K562 (cell line): ENCODE measurements around the gene ZNF736. TPM values are rescaled to one million over a fixed set of nuclear protein-coding genes. Genes with fewer than 3 reads are reported as not detected.

ENCODE experiments used
- CHD1 ChIP-seq: fragments of 200-600 bp; sonication (generic); IDR thresholded peaks from one replicate; pipeline ENCODE4 v1.6.1; 2012; ENCODE audit warnings: mild to moderate bottlenecking, moderate library complexity, low read length, inconsistent platforms
- DLX4 ChIP-seq: fragments of 250-450 bp; sonication (Bioruptor Pico); IDR thresholded peaks from 2 replicates; pipeline ENCODE4 v1.6.1; 2021; ENCODE audit warnings: mild to moderate bottlenecking
- ETS2 ChIP-seq: IDR thresholded peaks from 2 replicates; pipeline ENCODE4 v1.6.1; 2016; ENCODE audit warnings: borderline replicate concordance, missing genetic modification characterization, mild to moderate bottlenecking, moderate library complexity, missing compliant biosample characterization; ENCODE audit not compliant: poor library complexity, severe bottlenecking
- GTF2F1 ChIP-seq: IDR thresholded peaks from 2 replicates; pipeline ENCODE4 v1.6.1; 2011; ENCODE audit warnings: low read depth, low read length, improper control_type of control experiment
- HDAC6 ChIP-seq: IDR thresholded peaks from 2 replicates; pipeline ENCODE4 v1.6.1; 2012; ENCODE audit warnings: low read depth, mild to moderate bottlenecking, control low read depth, inconsistent platforms, low read length, moderate library complexity
- MEF2A ChIP-seq: IDR thresholded peaks from 2 replicates; pipeline ENCODE4 v1.6.1; 2011; ENCODE audit warnings: low read depth, mild to moderate bottlenecking, low read length, moderate library complexity; ENCODE audit not compliant: control insufficient read depth
- MLLT1 ChIP-seq, 2 experiments: fragments of 450-650 bp; IDR thresholded peaks; 2 replicates each; pipeline ENCODE4 v1.6.1; 2016
- NR2F6 ChIP-seq: fragments of 450-650 bp; formaldehyde crosslinking; IDR thresholded peaks from 2 replicates; pipeline ENCODE4 v1.4.0; 2020; ENCODE audit warnings: mild to moderate bottlenecking
- PURB ChIP-seq: sonication (generic); formaldehyde crosslinking; IDR thresholded peaks from 2 replicates; pipeline ENCODE4 v1.9.0; 2021; ENCODE audit warnings: low read depth, mild to moderate bottlenecking, missing genetic modification reagents
- RCOR1 ChIP-seq, 2 experiments: IDR thresholded peaks; 2 replicates each; pipeline ENCODE4 v1.6.1; 2012; ENCODE audit warnings: low read depth in 2 of 2, low read length in 2 of 2, borderline replicate concordance in 1 of 2, improper control_type of control experiment in 1 of 2
- RNF219 ChIP-seq: fragments of 250-450 bp; sonication (Bioruptor Pico); IDR thresholded peaks from 2 replicates; pipeline ENCODE4 v1.5.0; 2022; ENCODE audit warnings: mild to moderate bottlenecking
- STAT5A ChIP-seq: IDR thresholded peaks from 2 replicates; pipeline ENCODE4 v1.6.1; 2012; ENCODE audit warnings: low read length, inconsistent platforms, borderline replicate concordance
- TEAD4 ChIP-seq, 2 experiments: sonication (generic) in 1 of 2; formaldehyde crosslinking in 1 of 2; IDR thresholded peaks; 2 replicates each; pipeline versions ENCODE4 v1.6.1 to v1.8.0; 2012 to 2022; ENCODE audit warnings: borderline replicate concordance in 1 of 2, inconsistent platforms in 1 of 2, low read length in 1 of 2, mild to moderate bottlenecking in 1 of 2, missing genetic modification reagents in 1 of 2
- TSHZ1 ChIP-seq: fragments of 250-450 bp; sonication (Bioruptor Pico); IDR thresholded peaks from 2 replicates; pipeline ENCODE4 v1.4.0; 2020; ENCODE audit warnings: mild to moderate bottlenecking, moderate library complexity
- ZFP36 ChIP-seq: fragments of 150-350 bp; IDR thresholded peaks from 2 replicates; pipeline ENCODE4 v1.6.1; 2018; ENCODE audit warnings: low read length, low read depth; ENCODE audit not compliant: partially characterized antibody
- ZNF140 ChIP-seq: fragments of 250-450 bp; sonication (Bioruptor Pico); IDR thresholded peaks from 2 replicates; pipeline ENCODE4 v1.8.0; 2021; ENCODE audit warnings: moderate library complexity, mild to moderate bottlenecking, inconsistent platforms
- ZNF282 ChIP-seq: sonication (generic); formaldehyde crosslinking; IDR thresholded peaks from 2 replicates; pipeline ENCODE4 v1.8.1; 2023; ENCODE audit warnings: missing genetic modification reagents
- ZNF445 ChIP-seq: fragments of 250-450 bp; sonication (Bioruptor Pico); IDR thresholded peaks from 2 replicates; pipeline ENCODE4 v1.4.0; 2020; ENCODE audit warnings: low read depth, mild to moderate bottlenecking, moderate library complexity
- ZNF583 ChIP-seq: fragments of 250-450 bp; sonication (Bioruptor Pico); IDR thresholded peaks from 2 replicates; pipeline ENCODE4 v1.4.0; 2020
- polyA plus RNA-seq, 8 experiments: library from polyadenylated mRNA; depleted of rRNA in 4 of 8; stranded (reverse) in 5 of 8; unstranded in 3 of 8; fragments of >200 nt; fragmentation: Nextera tagmentation in 2 of 8; fragmentation: Illumina TruSeq in 1 of 8; extraction: Ambion mirVana in 2 of 8; extraction: Trizol in 1 of 8; gene quantifications; 2 replicates each; pipeline versions ENCODE4 v1.2.1 to v1.2.3, GENCODE V29; 2011 to 2014; ENCODE audit warnings: inconsistent platforms in 1 of 8, missing spikeins in 1 of 8
- total RNA-seq, 7 experiments: library from RNA; depleted of rRNA in 6 of 7; stranded (reverse); fragments of >200 nt in 6 of 7; fragmentation: Illumina TruSeq in 2 of 7; extraction: Trizol in 2 of 7; gene quantifications; 2 replicates each; pipeline versions ENCODE4 v1.2.1 to v1.2.3, GENCODE V29; 2011 to 2021; ENCODE audit warnings: low replicate concordance in 1 of 7

Gene ZNF736
- total and polyA plus RNA-seq, 9 of the 15 experiments (the other 6 are each of a cell fraction or from before 2014, with no cell fraction given): 2.7 to 15.6 (median 7.6) TPM

GRCh38 chr7:64313740-64314491 lies at the start of gene ZNF736 (continued):
- TF ChIP-seq DLX4 (CRISPR knock-in tag) (no peak), NR2F6 (no peak), CHD1 (peak; percentile 57), RNF219 (no peak), MLLT1 (IDR thresholded peaks at IDR 0.05) (peak in 1 of 2 experiments; percentile 39; a peak in 1 of 4 replicates), STAT5A (no peak), ETS2 (tag) (no peak), ZNF140 (CRISPR knock-in tag) (no peak), MEF2A (no peak), ZNF583 (CRISPR knock-in tag) (no peak), ZNF445 (CRISPR knock-in tag) (no peak), GTF2F1 (no peak), RCOR1 (IDR thresholded peaks at IDR 0.05; ENCODE audit: borderline replicate concordance in 1 of 2, low read depth in 2 of 2, low read length in 2 of 2) (no peak), ZNF282 (CRISPR knock-in tag) (no peak), TSHZ1 (no peak), PURB (CRISPR knock-in tag) (no peak), HDAC6 (no peak), ZFP36 (no peak), TEAD4 (IDR thresholded peaks at IDR 0.05; ENCODE audit: low read length) (no peak), TEAD4 (CRISPR knock-in tag; IDR thresholded peaks at IDR 0.05; ENCODE audit: borderline replicate concordance) (no peak)
